DOHH2 (cell line): Measurements from ENCODE around the gene INTS2.

Experiments used
- EZH2phosphoT487 ChIP-seq: fragments of 200-600 bp; sonication (generic); IDR thresholded peaks from 2 replicates; pipeline ENCODE4 v1.6.1; 2017; ENCODE audit warnings: borderline replicate concordance, mild to moderate bottlenecking, antibody characterized with exemption, low read length, moderate library complexity, mixed read lengths
- TF ChIP-seq, protein P1 (sequence below): fragments of 200-600 bp; sonication (generic); IDR thresholded peaks from one replicate; pipeline ENCODE4 v1.5.1; 2014; ENCODE audit warnings: antibody characterized with exemption, mild to moderate bottlenecking, low read depth, low read length; ENCODE audit not compliant: poor library complexity, severe bottlenecking

DNA sequence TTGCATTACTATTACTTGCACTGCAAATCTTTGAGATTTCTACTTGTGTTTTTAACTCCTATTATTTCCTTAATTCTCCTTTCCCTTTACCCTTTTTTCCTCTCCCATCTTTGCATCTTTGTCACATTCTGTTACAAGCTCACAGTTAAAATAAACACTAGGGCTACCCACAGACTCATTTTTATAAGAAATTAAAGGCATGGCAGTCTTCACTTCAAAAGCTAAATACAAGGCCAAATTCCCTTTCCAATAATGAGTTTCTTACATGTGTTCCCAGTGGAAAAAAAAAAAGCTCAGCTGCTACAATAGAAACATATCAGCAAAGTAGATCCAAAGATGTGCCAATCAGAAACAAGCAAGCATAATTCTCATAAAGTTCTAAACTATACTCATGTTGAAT lies 60.7 kb downstream of the INTS2 start:
- TF ChIP-seq, protein P1, sequence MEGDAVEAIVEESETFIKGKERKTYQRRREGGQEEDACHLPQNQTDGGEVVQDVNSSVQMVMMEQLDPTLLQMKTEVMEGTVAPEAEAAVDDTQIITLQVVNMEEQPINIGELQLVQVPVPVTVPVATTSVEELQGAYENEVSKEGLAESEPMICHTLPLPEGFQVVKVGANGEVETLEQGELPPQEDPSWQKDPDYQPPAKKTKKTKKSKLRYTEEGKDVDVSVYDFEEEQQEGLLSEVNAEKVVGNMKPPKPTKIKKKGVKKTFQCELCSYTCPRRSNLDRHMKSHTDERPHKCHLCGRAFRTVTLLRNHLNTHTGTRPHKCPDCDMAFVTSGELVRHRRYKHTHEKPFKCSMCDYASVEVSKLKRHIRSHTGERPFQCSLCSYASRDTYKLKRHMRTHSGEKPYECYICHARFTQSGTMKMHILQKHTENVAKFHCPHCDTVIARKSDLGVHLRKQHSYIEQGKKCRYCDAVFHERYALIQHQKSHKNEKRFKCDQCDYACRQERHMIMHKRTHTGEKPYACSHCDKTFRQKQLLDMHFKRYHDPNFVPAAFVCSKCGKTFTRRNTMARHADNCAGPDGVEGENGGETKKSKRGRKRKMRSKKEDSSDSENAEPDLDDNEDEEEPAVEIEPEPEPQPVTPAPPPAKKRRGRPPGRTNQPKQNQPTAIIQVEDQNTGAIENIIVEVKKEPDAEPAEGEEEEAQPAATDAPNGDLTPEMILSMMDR: no peak
- TF ChIP-seq EZH2phosphoT487: no peak
